Endodermal cell (in vitro differentiated cells): Measurements from ENCODE around the gene CAPN2. TPM values are rescaled to one million over a fixed set of nuclear protein-coding genes. Genes with fewer than 3 reads are reported as not detected.

Experiments
- DNase-seq: peaks from one replicate; pipeline ENCODE4 v3.0.0-alpha.2; 2017
- H3K27ac ChIP-seq: 2 replicates; pipeline ENCODE4 v1.5.1; 2013; ENCODE audit warnings: mild to moderate bottlenecking, low read depth, low read length, moderate library complexity
- H3K27me3 ChIP-seq: 2 replicates; pipeline ENCODE4 v1.6.1; 2013; ENCODE audit warnings: mild to moderate bottlenecking, low read length, moderate library complexity; ENCODE audit not compliant: insufficient read depth, control insufficient read depth, poor library complexity, severe bottlenecking
- H3K36me3 ChIP-seq: 2 replicates; pipeline ENCODE4 v1.7.0; 2013; ENCODE audit warnings: mild to moderate bottlenecking, low read length, moderate library complexity; ENCODE audit not compliant: control insufficient read depth, insufficient read depth
- H3K4me1 ChIP-seq: one replicate; pipeline ENCODE4 v1.7.0; 2013; ENCODE audit warnings: low read length; ENCODE audit not compliant: control insufficient read depth, insufficient read depth
- H3K4me3 ChIP-seq: 2 replicates; pipeline ENCODE4 v1.5.1; 2013; ENCODE audit warnings: mild to moderate bottlenecking, low read length, moderate library complexity
- H3K9ac ChIP-seq: 2 replicates; pipeline ENCODE4 v1.6.1; 2013; ENCODE audit warnings: mild to moderate bottlenecking, low read length, moderate library complexity; ENCODE audit not compliant: poor library complexity, severe bottlenecking; ENCODE audit errors: extremely low read depth
- H3K9me3 ChIP-seq: 2 replicates; pipeline ENCODE4 v1.6.1; 2013; ENCODE audit warnings: mild to moderate bottlenecking, low read length, moderate library complexity; ENCODE audit not compliant: control insufficient read depth
- H3K27ac Mint-ChIP-seq: 2 replicates; pipeline ENCODE4 v1.8.0; 2020; ENCODE audit warnings: mixed read lengths
- H3K27me3 Mint-ChIP-seq: 2 replicates; pipeline ENCODE4 v1.8.0; 2021; ENCODE audit warnings: mild to moderate bottlenecking, mixed read lengths; ENCODE audit not compliant: insufficient read depth
- H3K36me3 Mint-ChIP-seq: 2 replicates; pipeline ENCODE4 v1.8.0; 2020; ENCODE audit warnings: low read depth, mixed read lengths
- H3K4me1 Mint-ChIP-seq: 2 replicates; pipeline ENCODE4 v1.8.0; 2020; ENCODE audit warnings: mixed read lengths
- H3K4me3 Mint-ChIP-seq: 2 replicates; pipeline ENCODE4 v1.8.0; 2020; ENCODE audit warnings: mild to moderate bottlenecking, moderate library complexity, mixed read lengths
- H3K9me3 Mint-ChIP-seq: 2 replicates; pipeline ENCODE4 v1.8.0; 2020; ENCODE audit warnings: mild to moderate bottlenecking, mixed read lengths
- WGBS, 2 experiments: methylation state at CpG; one replicate each; pipeline versions ENCODE4 v1.1.5 to v1.1.7; 2013; ENCODE audit warnings: missing lambda C conversion rate in 2 of 2, mixed read lengths in 1 of 2; ENCODE audit not compliant: insufficient coverage in 1 of 2, insufficient read length in 1 of 2; 5-methylcytosine and 5-hydroxymethylcytosine counted together
- total RNA-seq, 2 donors: library from RNA; stranded (reverse); fragmentation: NEBNext Ultra II Directional in 1 of 2; extraction: Animal tissue kit (Norgen Biotek cat#: 25700) in 1 of 2; gene quantifications; 2 replicates in 1 of 2; 3 replicates in 1 of 2; pipeline ENCODE4 v1.2.1, GENCODE V29; 2021
- TF ChIP-seq, protein P1 (sequence below): fragments of 200-600 bp; sonication (generic); conservative IDR thresholded peaks from 2 replicates; pipeline ENCODE4 v1.5.0; 2021; ENCODE audit warnings: antibody characterized with exemption, mild to moderate bottlenecking

The CAPN2 gene
- total RNA-seq, 2 donors from 2014 or later: 49.2 to 49.7 TPM

DNA sequence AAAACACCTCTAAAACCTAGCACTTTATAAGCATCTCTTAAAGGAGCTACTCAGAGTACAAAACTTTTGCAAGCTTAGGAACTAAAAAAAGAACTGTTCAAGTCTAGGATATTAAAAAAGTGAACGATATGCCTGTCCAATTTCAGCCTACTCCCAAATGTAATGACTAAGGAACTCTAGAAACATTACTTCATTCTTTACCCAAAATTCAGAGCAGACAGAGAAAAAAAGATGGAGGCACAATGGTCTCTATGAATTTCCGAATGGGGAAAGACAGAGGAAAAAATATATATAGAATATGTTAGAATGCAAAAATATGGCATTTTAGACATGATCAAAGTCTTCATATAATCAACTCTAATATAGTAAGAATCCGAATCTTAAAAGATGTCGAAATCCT is 72.2 kb downstream of the CAPN2 start:
- no peak overlapping the region for H3K4me3 ChIP-seq
- H3K4me1 Mint-ChIP-seq: peaks cover 8% of the 10 kb centered on the region
- TF ChIP-seq, protein P1, sequence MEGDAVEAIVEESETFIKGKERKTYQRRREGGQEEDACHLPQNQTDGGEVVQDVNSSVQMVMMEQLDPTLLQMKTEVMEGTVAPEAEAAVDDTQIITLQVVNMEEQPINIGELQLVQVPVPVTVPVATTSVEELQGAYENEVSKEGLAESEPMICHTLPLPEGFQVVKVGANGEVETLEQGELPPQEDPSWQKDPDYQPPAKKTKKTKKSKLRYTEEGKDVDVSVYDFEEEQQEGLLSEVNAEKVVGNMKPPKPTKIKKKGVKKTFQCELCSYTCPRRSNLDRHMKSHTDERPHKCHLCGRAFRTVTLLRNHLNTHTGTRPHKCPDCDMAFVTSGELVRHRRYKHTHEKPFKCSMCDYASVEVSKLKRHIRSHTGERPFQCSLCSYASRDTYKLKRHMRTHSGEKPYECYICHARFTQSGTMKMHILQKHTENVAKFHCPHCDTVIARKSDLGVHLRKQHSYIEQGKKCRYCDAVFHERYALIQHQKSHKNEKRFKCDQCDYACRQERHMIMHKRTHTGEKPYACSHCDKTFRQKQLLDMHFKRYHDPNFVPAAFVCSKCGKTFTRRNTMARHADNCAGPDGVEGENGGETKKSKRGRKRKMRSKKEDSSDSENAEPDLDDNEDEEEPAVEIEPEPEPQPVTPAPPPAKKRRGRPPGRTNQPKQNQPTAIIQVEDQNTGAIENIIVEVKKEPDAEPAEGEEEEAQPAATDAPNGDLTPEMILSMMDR: no peak

GRCh38 chr1:223785808-223786207 is 73.5 kb downstream of the CAPN2 start:
- H3K4me1 Mint-ChIP-seq: peaks cover 8% of the 10 kb centered on the region
- peaks cover 3% of the 10 kb centered on the region for H3K4me1 ChIP-seq
- no peak overlapping the region for H3K9ac ChIP-seq
- H3K27me3 Mint-ChIP-seq: no peaks in the 10 kb centered on the region
- H3K36me3 ChIP-seq: peaks cover 63% of the 10 kb centered on the region
- no peak overlapping the region for H3K4me3 Mint-ChIP-seq
- DNase-seq: peak; percentile 2
- no peaks in the 10 kb centered on the region for H3K9me3 Mint-ChIP-seq
- TF ChIP-seq, protein P1: no peak
- H3K27ac Mint-ChIP-seq: no peak overlapping the region
- H3K27ac ChIP-seq: no peak overlapping the region
- 96% methylated on average over 5 of the region's 5 CpGs for WGBS, 2 experiments
- H3K9me3 ChIP-seq: no peaks in the 10 kb centered on the region
- H3K27me3 ChIP-seq: no peaks in the 10 kb centered on the region
- no peak overlapping the region for H3K4me3 ChIP-seq
- H3K36me3 Mint-ChIP-seq: peaks cover 57% of the 10 kb centered on the region

More for the DNA sequence above, 72.2 kb downstream of the CAPN2 start:
- DNase-seq: no peak
- no peak overlapping the region for H3K4me3 Mint-ChIP-seq
- Histone ChIP-seq H3K27ac (no peak overlapping the region), H3K27me3 (no peaks in the 10 kb centered on the region), H3K9ac (no peak overlapping the region), H3K36me3 (peaks cover 71% of the 10 kb centered on the region), H3K9me3 (no peaks in the 10 kb centered on the region), H3K4me1 (peaks cover 3% of the 10 kb centered on the region)
- no peaks in the 10 kb centered on the region for H3K27me3 Mint-ChIP-seq
- H3K36me3 Mint-ChIP-seq: peaks cover 64% of the 10 kb centered on the region
- WGBS, 2 experiments: 80 to 91% methylated on average over 2 to 4 of the region's 4 CpGs
- H3K9me3 Mint-ChIP-seq: no peaks in the 10 kb centered on the region
- no peak overlapping the region for H3K27ac Mint-ChIP-seq

DNA sequence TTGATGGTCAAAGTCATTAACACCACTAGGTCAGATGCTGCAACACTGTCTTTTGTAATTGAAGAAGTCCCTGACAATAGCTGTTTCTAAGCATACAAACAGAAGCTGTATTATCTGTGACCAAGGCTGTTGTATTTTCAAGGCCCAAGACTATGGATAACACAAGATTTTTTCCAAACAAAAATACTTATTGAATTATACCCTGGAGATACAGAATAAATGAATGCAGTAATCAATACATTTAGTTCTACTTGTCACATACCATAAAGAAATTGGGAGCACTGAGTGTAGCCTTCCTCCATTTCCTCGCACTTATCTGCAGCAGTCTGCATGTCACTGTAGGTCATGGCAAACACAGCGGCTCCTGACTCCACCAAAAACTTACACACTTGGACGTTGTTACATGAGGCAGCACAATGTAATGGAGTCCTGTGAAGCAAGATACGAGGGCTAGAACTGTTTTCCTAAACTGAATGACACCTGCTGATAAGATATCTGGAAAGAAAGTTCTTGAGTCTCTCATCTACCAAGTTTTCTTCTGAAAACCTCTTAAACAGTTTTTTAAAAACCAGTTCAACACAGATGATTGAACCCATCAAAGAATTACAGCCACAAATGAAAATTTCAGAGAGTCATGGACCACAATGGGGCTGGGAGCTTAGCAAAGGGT is 76.5 kb downstream of the CAPN2 start:
- Mint-ChIP-seq H3K9me3 (no peaks in the 10 kb centered on the region), H3K4me3 (no peak overlapping the region), H3K36me3 (peaks cover 58% of the 10 kb centered on the region), H3K27me3 (no peaks in the 10 kb centered on the region), H3K4me1 (peaks cover 11% of the 10 kb centered on the region), H3K27ac (peak overlapping the region; percentile 79)
- peaks cover 72% of the 10 kb centered on the region for H3K36me3 ChIP-seq
- no peaks in the 10 kb centered on the region for H3K27me3 ChIP-seq
- H3K4me3 ChIP-seq: no peak overlapping the region
- DNase-seq: no peak
- H3K9me3 ChIP-seq: no peaks in the 10 kb centered on the region
- no peak overlapping the region for H3K9ac ChIP-seq
- TF ChIP-seq, protein P1: no peak
- H3K27ac ChIP-seq: no peak overlapping the region
- 91 to 100% methylated on average over 3 to 4 of the region's 4 CpGs for WGBS, 2 experiments
- H3K4me1 ChIP-seq: peaks cover 3% of the 10 kb centered on the region
